ENCODE results near the gene PATZ1. TPM values are rescaled to one million over a fixed set of nuclear protein-coding genes. Genes with fewer than 3 reads are reported as not detected.

PATZ1 gene
- total and polyA plus RNA-seq, 9 of the 15 experiments (the other 6 are each of a cell fraction or from before 2014, with no cell fraction given): 0.63 to 7.8 (median 4.2) TPM

GRCh38 chr22:31345331-31346254, 553 bp downstream of the PATZ1 start (continued):
- TF ChIP-seq TSHZ1 (CRISPR knock-in tag; IDR thresholded peaks at IDR 0.05): no peak
- 0 out of 2 replicates have a peak, but pooled peaks have one; percentile 14 for TF ChIP-seq EGR1 (conservative IDR thresholded peaks at IDR 0.05)
- no peak for TF ChIP-seq CHD2 (IDR thresholded peaks at IDR 0.05; ENCODE audit: low read depth, low read length)
- no peak for TF ChIP-seq PHB (CRISPR knock-in tag; IDR thresholded peaks at IDR 0.05)
- TF ChIP-seq RAD21 (CRISPR knock-in tag; conservative IDR thresholded peaks at IDR 0.05 in 1 of 2, IDR thresholded peaks at IDR 0.05 in 1 of 2): peak; percentile 30 to 55
- no peak for TF ChIP-seq ZNF146 (CRISPR knock-in tag; IDR thresholded peaks at IDR 0.05; ENCODE audit: unreplicated experiment)
- TF ChIP-seq ATF4 (CRISPR knock-in tag; IDR thresholded peaks at IDR 0.05): 0 out of 2 replicates have a peak, but pooled peaks have one; percentile 18
- TF ChIP-seq TFAP4 (CRISPR knock-in tag; IDR thresholded peaks at IDR 0.05; ENCODE audit: borderline replicate concordance): peak; percentile 28; the same call in 1 of the 2 replicates
- no peak for TF ChIP-seq HMG20B (CRISPR knock-in tag; IDR thresholded peaks at IDR 0.05)
- no peak for TF ChIP-seq TAF15 (IDR thresholded peaks at IDR 0.05; ENCODE audit: low read depth, low read length)
- no peak for TF ChIP-seq ZNF121 (CRISPR knock-in tag; conservative IDR thresholded peaks at IDR 0.05)
- no peak for TF ChIP-seq HEY1 (CRISPR knock-in tag; IDR thresholded peaks at IDR 0.05; ENCODE audit: borderline replicate concordance)
- no peak for TF ChIP-seq CBX5 (IDR thresholded peaks at IDR 0.05; ENCODE audit: borderline replicate concordance, low read depth)
- TF ChIP-seq NR3C1 (CRISPR knock-in tag; IDR thresholded peaks at IDR 0.05): no peak
- TF ChIP-seq C11orf30 (IDR thresholded peaks at IDR 0.05; ENCODE audit: low read depth): no peak
- TF ChIP-seq FOS (IDR thresholded peaks at IDR 0.05; ENCODE audit: extremely low read depth, insufficient read length): no peak
- no peak for TF ChIP-seq ZNF140 (CRISPR knock-in tag; IDR thresholded peaks at IDR 0.05)
- TF ChIP-seq ZNF354B (CRISPR knock-in tag; IDR thresholded peaks at IDR 0.05): no peak
- 0 out of 2 replicates have a peak, but pooled peaks have one; percentile 29 for TF ChIP-seq ZNF384 (IDR thresholded peaks at IDR 0.05; ENCODE audit: low read depth, low read length)
- TF ChIP-seq SRF (CRISPR knock-in tag; IDR thresholded peaks at IDR 0.05): no peak
- TF ChIP-seq SAP30 (IDR thresholded peaks at IDR 0.05; ENCODE audit: borderline replicate concordance, insufficient read depth, low read depth, low read length, poor library complexity, severe bottlenecking): no peak
- TF ChIP-seq PTTG1 (tag; IDR thresholded peaks at IDR 0.05; ENCODE audit: low read depth): no peak
- no peak; the same call in 1 of the 2 replicates for TF ChIP-seq ZNF24 (IDR thresholded peaks at IDR 0.05)

Measured in K562 (cell line).